GM12892 (cell line): ENCODE measurements around the gene DRAP1.

Experiments
- POLR2A ChIP-seq: IDR thresholded peaks from 2 replicates; pipeline ENCODE4 v1.6.1; 2011; ENCODE audit warnings: low read depth, low read length, control low read depth
- TAF1 ChIP-seq: IDR thresholded peaks from 2 replicates; pipeline ENCODE4 v1.6.1; 2011; ENCODE audit warnings: low read depth, mild to moderate bottlenecking, control low read depth, low read length, borderline replicate concordance

DNA sequence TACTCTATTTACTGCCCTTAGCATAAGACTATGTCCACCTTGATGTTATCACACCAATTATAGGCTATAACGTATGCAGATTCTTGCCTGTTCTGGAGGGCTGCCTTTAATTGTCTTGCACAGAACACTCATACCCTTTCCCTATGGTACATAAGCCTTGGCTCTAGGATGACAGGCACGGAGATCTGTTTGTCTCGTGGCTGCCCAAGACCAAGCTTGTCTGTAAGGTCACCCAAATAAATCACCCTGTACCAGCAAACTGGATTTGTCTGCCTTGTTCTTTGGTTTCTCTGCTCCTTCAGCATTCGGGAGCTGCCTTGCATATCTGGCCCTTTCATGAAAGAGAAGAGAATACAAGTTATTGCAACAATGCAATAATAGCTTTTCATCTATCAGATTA lies 18.5 kb downstream of the DRAP1 start:
- no peak for TF ChIP-seq POLR2A
- TF ChIP-seq TAF1, result no peak
